ENCODE measurements around the gene MFN1.

DNA sequence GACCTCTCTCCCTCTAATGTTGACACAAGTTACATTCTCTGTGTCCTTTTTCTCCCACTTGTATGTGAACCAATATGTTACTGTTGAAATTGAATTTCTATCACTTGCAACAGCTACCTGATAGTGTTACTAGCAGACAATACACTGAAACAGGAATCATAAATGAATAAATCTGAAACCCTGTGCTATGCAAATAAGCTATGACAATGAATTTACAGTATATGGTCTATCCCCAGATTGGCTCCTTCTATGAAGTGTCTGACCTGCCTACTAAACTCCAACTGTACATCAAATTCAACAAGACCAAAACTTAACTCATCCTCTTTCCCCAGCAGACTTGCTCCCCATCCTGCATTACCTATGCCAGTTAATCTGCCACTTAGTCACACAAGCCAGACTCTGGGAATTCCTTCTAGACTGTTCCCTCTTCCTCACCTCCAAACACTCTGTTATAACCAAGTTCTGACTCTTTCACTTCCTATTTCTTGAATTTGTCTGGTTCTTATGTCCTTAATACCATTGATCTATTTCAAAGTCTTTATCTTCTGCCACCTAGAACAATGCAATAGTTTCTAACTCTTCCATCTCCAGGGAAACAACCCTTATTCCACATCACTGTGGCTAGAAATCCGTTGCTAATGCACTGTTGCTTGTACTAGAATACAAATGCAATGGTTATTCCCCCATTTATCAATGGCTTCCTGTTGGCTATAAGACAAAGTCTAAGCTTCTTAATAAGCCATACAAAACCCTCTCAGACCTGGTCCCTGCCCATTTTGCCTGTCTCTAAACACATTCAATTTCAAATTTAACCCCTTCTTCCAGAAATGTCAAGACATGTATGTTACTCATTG, 38.1 kb upstream of the MFN1 start:
- TF ChIP-seq, protein P1, sequence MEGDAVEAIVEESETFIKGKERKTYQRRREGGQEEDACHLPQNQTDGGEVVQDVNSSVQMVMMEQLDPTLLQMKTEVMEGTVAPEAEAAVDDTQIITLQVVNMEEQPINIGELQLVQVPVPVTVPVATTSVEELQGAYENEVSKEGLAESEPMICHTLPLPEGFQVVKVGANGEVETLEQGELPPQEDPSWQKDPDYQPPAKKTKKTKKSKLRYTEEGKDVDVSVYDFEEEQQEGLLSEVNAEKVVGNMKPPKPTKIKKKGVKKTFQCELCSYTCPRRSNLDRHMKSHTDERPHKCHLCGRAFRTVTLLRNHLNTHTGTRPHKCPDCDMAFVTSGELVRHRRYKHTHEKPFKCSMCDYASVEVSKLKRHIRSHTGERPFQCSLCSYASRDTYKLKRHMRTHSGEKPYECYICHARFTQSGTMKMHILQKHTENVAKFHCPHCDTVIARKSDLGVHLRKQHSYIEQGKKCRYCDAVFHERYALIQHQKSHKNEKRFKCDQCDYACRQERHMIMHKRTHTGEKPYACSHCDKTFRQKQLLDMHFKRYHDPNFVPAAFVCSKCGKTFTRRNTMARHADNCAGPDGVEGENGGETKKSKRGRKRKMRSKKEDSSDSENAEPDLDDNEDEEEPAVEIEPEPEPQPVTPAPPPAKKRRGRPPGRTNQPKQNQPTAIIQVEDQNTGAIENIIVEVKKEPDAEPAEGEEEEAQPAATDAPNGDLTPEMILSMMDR (IDR thresholded peaks at IDR 0.05) = no peak
- TF ChIP-seq POLR2A (IDR thresholded peaks at IDR 0.05; ENCODE audit: low read depth) (no peak), POLR2AphosphoS5 (IDR thresholded peaks at IDR 0.05) (no peak), EP300 (IDR thresholded peaks at IDR 0.05) (no peak)

Measured in esophagus muscularis mucosa (tissue), 4 donors.